SK-N-SH treated with all-trans-retinoic acid at 6 μM for 48 hours (cell line): Measurements from ENCODE around the gene ITPR2.

Source experiments
- ARNTL ChIP-seq: fragments of 450-650 bp; formaldehyde crosslinking; IDR thresholded peaks from 2 replicates; pipeline ENCODE4 v1.5.0; 2020; ENCODE audit warnings: low read depth, mild to moderate bottlenecking, moderate library complexity, borderline replicate concordance
- BACH2 ChIP-seq: fragments of 250-450 bp; sonication (Bioruptor Pico); IDR thresholded peaks from 2 replicates; pipeline ENCODE4 v1.9.0; 2021; ENCODE audit warnings: mild to moderate bottlenecking, borderline replicate concordance
- ESRRG ChIP-seq: fragments of 250-450 bp; sonication (Bioruptor Pico); IDR thresholded peaks from 2 replicates; pipeline ENCODE4 v1.6.1; 2021; ENCODE audit warnings: mild to moderate bottlenecking
- GLIS3 ChIP-seq: fragments of 250-450 bp; sonication (Bioruptor Pico); IDR thresholded peaks from 2 replicates; pipeline ENCODE4 v1.5.0; 2020; ENCODE audit warnings: mild to moderate bottlenecking, moderate library complexity
- ISL1 ChIP-seq: fragments of 250-450 bp; sonication (Bioruptor Pico); IDR thresholded peaks from 2 replicates; pipeline ENCODE4 v2.1.2; 2022; ENCODE audit warnings: mild to moderate bottlenecking, moderate library complexity
- OSR1 ChIP-seq: fragments of 250-450 bp; sonication (Bioruptor Pico); IDR thresholded peaks from 2 replicates; pipeline ENCODE4 v1.8.0; 2022; ENCODE audit warnings: moderate library complexity, mild to moderate bottlenecking, inconsistent platforms
- PATZ1 ChIP-seq: fragments of 250-450 bp; sonication (Bioruptor Pico); IDR thresholded peaks from 2 replicates; pipeline ENCODE4 v1.8.0; 2020; ENCODE audit warnings: mild to moderate bottlenecking, moderate library complexity, borderline replicate concordance
- TCF4 ChIP-seq: fragments of 250-450 bp; sonication (Bioruptor Pico); IDR thresholded peaks from 2 replicates; pipeline ENCODE4 v1.8.0; 2021; ENCODE audit warnings: mild to moderate bottlenecking, moderate library complexity, borderline replicate concordance
- TOX ChIP-seq: fragments of 250-450 bp; sonication (Bioruptor Pico); IDR thresholded peaks from 2 replicates; pipeline ENCODE4 v1.8.0; 2021; ENCODE audit warnings: mild to moderate bottlenecking, moderate library complexity, borderline replicate concordance
- ZFP3 ChIP-seq: fragments of 250-450 bp; sonication (Bioruptor Pico); IDR thresholded peaks from 2 replicates; pipeline ENCODE4 v1.5.0; 2020; ENCODE audit warnings: mild to moderate bottlenecking, moderate library complexity
- ZNF565 ChIP-seq: fragments of 450-650 bp; formaldehyde crosslinking; conservative IDR thresholded peaks from 2 replicates; pipeline ENCODE4 v1.5.0; 2020; ENCODE audit warnings: low read depth, mild to moderate bottlenecking, moderate library complexity
- ZNF8 ChIP-seq: fragments of 450-650 bp; formaldehyde crosslinking; IDR thresholded peaks from 2 replicates; pipeline ENCODE4 v1.5.0; 2020; ENCODE audit warnings: mild to moderate bottlenecking, moderate library complexity

- TF ChIP-seq ZNF565 (CRISPR knock-in tag) (no peak), TOX (CRISPR knock-in tag) (no peak), GLIS3 (CRISPR knock-in tag) (no peak), ISL1 (CRISPR knock-in tag) (no peak), ARNTL (no peak), TCF4 (CRISPR knock-in tag) (no peak), ZNF8 (CRISPR knock-in tag) (no peak), OSR1 (CRISPR knock-in tag) (no peak), PATZ1 (CRISPR knock-in tag) (no peak), BACH2 (CRISPR knock-in tag) (no peak), ESRRG (CRISPR knock-in tag) (no peak), ZFP3 (CRISPR knock-in tag) (no peak)
Observed at GRCh38 chr12:26599096-26599695, 233.8 kb downstream of the ITPR2 start.
